K562 (cell line): Measurements from ENCODE around the gene SRF. TPM values are rescaled to one million over a fixed set of nuclear protein-coding genes. Genes with fewer than 3 reads are reported as not detected.

ENCODE experiments used
- ATAC-seq: fragments of 200-7000 bp; cut with Tn5 transposase; 3 replicates; pipeline ENCODE4 v1.9.1; 2020; ENCODE audit warnings: moderate library complexity
- BruUV-seq: library from RNA; stranded (reverse); fragments of 400-500 nt; replicated peaks from 2 replicates; lab custom pipeline; 2021; lab: Mats Ljungman, UMichigan
- CTCF ChIA-PET: fragments of 300-600 bp; formaldehyde crosslinking; extraction: SDS; loops from one replicate; lab custom pipeline; 2021; ENCODE audit warnings: low intra/inter-chr PET ratio; lab: Yijun Ruan, JAX
- POLR2A ChIA-PET: fragments of 300-600, 350-650 bp; sonication (Branson Sonifier 250); formaldehyde crosslinking; extraction: SDS; loops from one replicate; lab custom pipeline; 2021; ENCODE audit warnings: antibody characterized with exemption, inconsistent platforms; lab: Yijun Ruan, JAX
- DNase-seq, 4 experiments: peaks; one replicate each; pipeline versions ENCODE4 v3.0.0 to v3.0.0-alpha.2; 2011 to 2018; ENCODE audit warnings: low spot score in 3 of 4, mixed read lengths in 3 of 4; ENCODE audit errors: extremely low read depth in 1 of 4
- FAIRE-seq: peaks from 2 replicates; lab custom pipeline; 2011; peaks lifted over from hg19 to GRCh38; lab: Jason Lieb, UNC
- H2AFZ ChIP-seq: 2 replicates; pipeline ENCODE4 v1.6.0; 2011; ENCODE audit warnings: low read depth, low read length, control low read depth, inconsistent platforms
- H3K27ac ChIP-seq: fragments of 200-600 bp; 3 replicates; pipeline ENCODE4 v1.8.0; 2011; ENCODE audit warnings: low read depth, mild to moderate bottlenecking, control low read depth, inconsistent platforms, low read length, moderate library complexity, mixed read lengths; ENCODE audit errors: extremely low read depth
- H3K27me3 ChIP-seq, 2 experiments: fragments of 300-600 bp in 1 of 2; 2 replicates in 1 of 2; 3 replicates in 1 of 2; pipeline versions ENCODE4 v1.6.0 to v1.8.0; 2011; ENCODE audit warnings: inconsistent platforms in 2 of 2, low read length in 2 of 2, mild to moderate bottlenecking in 1 of 2, mixed read lengths in 1 of 2, moderate library complexity in 1 of 2; ENCODE audit not compliant: control insufficient read depth in 2 of 2, insufficient read depth in 2 of 2
- H3K36me3 ChIP-seq: fragments of 300-600 bp; 3 replicates; pipeline ENCODE4 v1.8.0; 2011; ENCODE audit warnings: mild to moderate bottlenecking, low read length, inconsistent platforms; ENCODE audit not compliant: control insufficient read depth, insufficient read depth
- H3K4me1 ChIP-seq, 2 experiments: fragments of 200-600 bp in 1 of 2; replicated peaks in 1 of 2; 2 replicates in 1 of 2; 3 replicates in 1 of 2; pipeline versions ENCODE4 v1.5.1 to v1.8.0; 2011; ENCODE audit warnings: inconsistent platforms in 2 of 2, low read length in 2 of 2, mild to moderate bottlenecking in 1 of 2, mixed read lengths in 1 of 2, moderate library complexity in 1 of 2; ENCODE audit not compliant: control insufficient read depth in 2 of 2, insufficient read depth in 2 of 2
- H3K4me2 ChIP-seq: 2 replicates; pipeline ENCODE4 v1.6.1; 2011; ENCODE audit warnings: low read length, control low read depth, inconsistent platforms, mixed read lengths; ENCODE audit not compliant: insufficient read depth
- H3K4me3 ChIP-seq: fragments of 200-600 bp; sonication (generic), shearing (Covaris generic); 2 replicates; pipeline ENCODE4 v1.5.1; 2016; ENCODE audit warnings: control low read depth, inconsistent platforms
- H3K79me2 ChIP-seq: fragments of 200-600 bp; 3 replicates; pipeline ENCODE4 v1.8.0; 2011; ENCODE audit warnings: low read length, inconsistent platforms; ENCODE audit not compliant: control insufficient read depth, insufficient read depth
- H3K9ac ChIP-seq, 2 experiments: 2 replicates each; pipeline versions ENCODE4 v1.6.0 to v1.6.1; 2011; ENCODE audit warnings: low read depth in 2 of 2, low read length in 2 of 2, control low read depth in 1 of 2, inconsistent platforms in 1 of 2, mild to moderate bottlenecking in 1 of 2, mixed read lengths in 1 of 2; ENCODE audit not compliant: insufficient read depth in 1 of 2
- H3K9me1 ChIP-seq: one replicate; pipeline ENCODE4 v1.6.0; 2011; ENCODE audit warnings: inconsistent platforms, mild to moderate bottlenecking, low read length, moderate library complexity; ENCODE audit not compliant: control insufficient read depth, insufficient read depth
- H3K9me3 ChIP-seq: replicated peaks from 2 replicates; pipeline ENCODE4 v1.5.1; 2011; ENCODE audit warnings: low read depth, low read length, inconsistent platforms; ENCODE audit not compliant: control insufficient read depth, insufficient read depth
- H4K20me1 ChIP-seq: replicated peaks from 2 replicates; pipeline ENCODE4 v1.6.1; 2011; ENCODE audit warnings: low read length, inconsistent platforms, mixed read lengths; ENCODE audit not compliant: control insufficient read depth, insufficient read depth
- ARID1B ChIP-seq: fragments of 450-650 bp; IDR thresholded peaks from 2 replicates; pipeline ENCODE4 v1.6.1; 2016; ENCODE audit warnings: antibody characterized with exemption, mild to moderate bottlenecking, inconsistent platforms
- BRF1 ChIP-seq: IDR thresholded peaks from 3 replicates; pipeline ENCODE4 v1.6.1; 2011; ENCODE audit warnings: borderline replicate concordance, mild to moderate bottlenecking; ENCODE audit not compliant: insufficient read length; ENCODE audit errors: extremely low read depth
- CBX2 ChIP-seq: fragments of 200-600 bp; sonication (generic); IDR thresholded peaks from one replicate; pipeline ENCODE4 v1.6.1; 2012; ENCODE audit warnings: mild to moderate bottlenecking, low read length, inconsistent platforms; ENCODE audit not compliant: insufficient read depth, poor library complexity, severe bottlenecking
- CTCF ChIP-seq, 3 experiments: IDR thresholded peaks in 2 of 3; conservative IDR thresholded peaks in 1 of 3; 2 replicates each; pipeline ENCODE4 v1.5.1; 2011 to 2012; ENCODE audit warnings: low read length in 3 of 3, mild to moderate bottlenecking in 3 of 3, control low read depth in 2 of 3, improper control_type of control experiment in 1 of 3, inconsistent platforms in 1 of 3, low read depth in 1 of 3, mixed read lengths in 1 of 3, moderate library complexity in 1 of 3; ENCODE audit not compliant: insufficient read depth in 2 of 3
- HIVEP1 ChIP-seq: fragments of 250-450 bp; sonication (Bioruptor Pico); IDR thresholded peaks from 2 replicates; pipeline ENCODE4 v1.4.0; 2020; ENCODE audit warnings: mild to moderate bottlenecking
- IFI16 ChIP-seq: fragments of 250-450 bp; sonication (Bioruptor Pico); IDR thresholded peaks from 2 replicates; pipeline ENCODE4 v2.1.2; 2022; ENCODE audit warnings: mild to moderate bottlenecking, inconsistent platforms
- KDM2B ChIP-seq: fragments of 250-450 bp; sonication (Bioruptor Pico); IDR thresholded peaks from 2 replicates; pipeline ENCODE4 v1.8.0; 2021; ENCODE audit warnings: mild to moderate bottlenecking, moderate library complexity
- KDM5B ChIP-seq: fragments of 200-600 bp; sonication (generic); IDR thresholded peaks from 2 replicates; pipeline ENCODE4 v1.6.1; 2012; ENCODE audit warnings: low read depth, mild to moderate bottlenecking, moderate library complexity, low read length, control low read depth, inconsistent platforms; ENCODE audit not compliant: insufficient replicate concordance
- NONO ChIP-seq, 2 experiments: fragments of 200-400 bp in 1 of 2; fragments of 450-650 bp in 1 of 2; formaldehyde crosslinking in 1 of 2; IDR thresholded peaks; 2 replicates each; pipeline ENCODE4 v1.6.1; 2017; ENCODE audit warnings: low read depth in 2 of 2, mild to moderate bottlenecking in 2 of 2, moderate library complexity in 2 of 2, low read length in 1 of 2
- NR2C2 ChIP-seq, 2 experiments: fragments of 200-800 bp in 1 of 2; sonication (Bioruptor generic) in 1 of 2; sonication (generic) in 1 of 2; formaldehyde crosslinking in 1 of 2; IDR thresholded peaks; 2 replicates each; pipeline versions ENCODE4 v1.6.1 to v1.8.0; 2016 to 2022; ENCODE audit warnings: mild to moderate bottlenecking in 1 of 2, missing compliant biosample characterization in 1 of 2, missing genetic modification characterization in 1 of 2, missing genetic modification reagents in 1 of 2
- NR2F6 ChIP-seq: fragments of 450-650 bp; formaldehyde crosslinking; IDR thresholded peaks from 2 replicates; pipeline ENCODE4 v1.4.0; 2020; ENCODE audit warnings: mild to moderate bottlenecking
- POLR2AphosphoS2 ChIP-seq: IDR thresholded peaks from 2 replicates; pipeline ENCODE4 v1.6.1; 2012; ENCODE audit warnings: low read length, improper control_type of control experiment
- TSC22D4 ChIP-seq: fragments of 450-650 bp; IDR thresholded peaks from 2 replicates; pipeline ENCODE4 v1.6.1; 2016; ENCODE audit warnings: missing genetic modification characterization, missing biosample characterization, control low read depth
- ZNF224 ChIP-seq: sonication (generic); formaldehyde crosslinking; IDR thresholded peaks from 2 replicates; pipeline ENCODE4 v1.8.0; 2022; ENCODE audit warnings: mild to moderate bottlenecking, missing genetic modification reagents
- ZNF431 ChIP-seq: sonication (generic); formaldehyde crosslinking; IDR thresholded peaks from 2 replicates; pipeline ENCODE4 v1.8.0; 2022; ENCODE audit warnings: mild to moderate bottlenecking, missing genetic modification reagents
- ZNF586 ChIP-seq: fragments of 450-650 bp; formaldehyde crosslinking; conservative IDR thresholded peaks from 2 replicates; pipeline ENCODE4 v1.4.0; 2020; ENCODE audit warnings: mild to moderate bottlenecking, moderate library complexity
- ZNF644 ChIP-seq: fragments of 200-800 bp; sonication (Bioruptor generic); IDR thresholded peaks from 2 replicates; pipeline ENCODE4 v1.6.1; 2016; ENCODE audit warnings: low read depth, missing genetic modification characterization, missing compliant biosample characterization
- ZNF79 ChIP-seq: fragments of 250-450 bp; sonication (Bioruptor Pico); IDR thresholded peaks from 2 replicates; pipeline ENCODE4 v1.4.0; 2020; ENCODE audit warnings: low read depth, mild to moderate bottlenecking, moderate library complexity
- WGBS: fragments of 100-300 bp; shearing (Covaris generic); methylation state at CpG from one replicate; pipeline ENCODE4 v1.1.6; 2016; ENCODE audit warnings: low coverage, mixed read lengths; ENCODE audit not compliant: insufficient coverage; ENCODE audit errors: missing lambda C conversion rate; 5-methylcytosine and 5-hydroxymethylcytosine counted together
- in situ Hi-C: fragments of 300-500 bp; cut with MboI; formaldehyde crosslinking; loops from 4 replicates; pipeline ENCODE4 v1.15.0; 2018; ENCODE audit warnings: inconsistent platforms, mixed read lengths
- intact Hi-C: fragments of 100-400 bp; cut with micrococcal nuclease; formaldehyde crosslinking; loops from 2 replicates; pipeline ENCODE4 v1.14.2; 2022
- polyA plus RNA-seq, 8 experiments: library from polyadenylated mRNA; depleted of rRNA in 4 of 8; stranded (reverse) in 5 of 8; unstranded in 3 of 8; fragments of >200 nt; fragmentation: Nextera tagmentation in 2 of 8; fragmentation: Illumina TruSeq in 1 of 8; extraction: Ambion mirVana in 2 of 8; extraction: Trizol in 1 of 8; gene quantifications; 2 replicates each; pipeline versions ENCODE4 v1.2.1 to v1.2.3, GENCODE V29; 2011 to 2014; ENCODE audit warnings: inconsistent platforms in 1 of 8, missing spikeins in 1 of 8
- total RNA-seq, 7 experiments: library from RNA; depleted of rRNA in 6 of 7; stranded (reverse); fragments of >200 nt in 6 of 7; fragmentation: Illumina TruSeq in 2 of 7; extraction: Trizol in 2 of 7; gene quantifications; 2 replicates each; pipeline versions ENCODE4 v1.2.1 to v1.2.3, GENCODE V29; 2011 to 2021; ENCODE audit warnings: low replicate concordance in 1 of 7
- TF ChIP-seq, protein P1 (sequence below): fragments of 250-450 bp; sonication (Bioruptor Pico); IDR thresholded peaks from 2 replicates; pipeline ENCODE4 v1.4.0; 2020; ENCODE audit warnings: mild to moderate bottlenecking, moderate library complexity, borderline replicate concordance

Gene SRF
- total and polyA plus RNA-seq, 9 of the 15 experiments (the other 6 are each of a cell fraction or from before 2014, with no cell fraction given), result 2.5 to 37.0 (median 24.6) TPM

GRCh38 chr6:43149265-43149664 lies 21.8 kb upstream of the SRF start:
- Histone ChIP-seq H3K9ac (no peak overlapping the region), H3K27ac (no peak overlapping the region), H3K9me1 (no peaks in the 10 kb centered on the region), H3K4me3 (no peak overlapping the region), H3K9me3 (no peaks in the 10 kb centered on the region), H4K20me1 (no peaks in the 10 kb centered on the region), H3K36me3 (no peaks in the 10 kb centered on the region), H3K4me1 (peaks cover 6 to 16% of the 10 kb centered on the region in 2 experiments; a peak in 4 of 5 replicates), H3K4me2 (no peak overlapping the region), H2AFZ (no peak overlapping the region), H3K27me3 (no peaks in the 10 kb centered on the region; a peak in 1 of 5 replicates), H3K79me2 (no peaks in the 10 kb centered on the region)
- no TSS peak for BruUV-seq
- intact Hi-C loops, result loop anchor here (5.0 kb wide), 1 partner anchor 183 kb away; no protein-coding TSS in a partner anchor
- in situ Hi-C loops, result no loop called here
- 36% methylated on average over 1 of the region's 1 CpG for WGBS
- no peak for FAIRE-seq
- TF ChIP-seq KDM5B, result no peak
- TF ChIP-seq HIVEP1, result no peak
- no peak for TF ChIP-seq ZNF431 (CRISPR knock-in tag)
- TF ChIP-seq TSC22D4 (tag), result no peak
- TF ChIP-seq NR2F6 (CRISPR knock-in tag), result no peak
- TF ChIP-seq NR2C2 (CRISPR knock-in tag; IDR thresholded peaks at IDR 0.05), result no peak
- TF ChIP-seq NR2C2 (tag; IDR thresholded peaks at IDR 0.05), result no peak
- TF ChIP-seq, protein P1, sequence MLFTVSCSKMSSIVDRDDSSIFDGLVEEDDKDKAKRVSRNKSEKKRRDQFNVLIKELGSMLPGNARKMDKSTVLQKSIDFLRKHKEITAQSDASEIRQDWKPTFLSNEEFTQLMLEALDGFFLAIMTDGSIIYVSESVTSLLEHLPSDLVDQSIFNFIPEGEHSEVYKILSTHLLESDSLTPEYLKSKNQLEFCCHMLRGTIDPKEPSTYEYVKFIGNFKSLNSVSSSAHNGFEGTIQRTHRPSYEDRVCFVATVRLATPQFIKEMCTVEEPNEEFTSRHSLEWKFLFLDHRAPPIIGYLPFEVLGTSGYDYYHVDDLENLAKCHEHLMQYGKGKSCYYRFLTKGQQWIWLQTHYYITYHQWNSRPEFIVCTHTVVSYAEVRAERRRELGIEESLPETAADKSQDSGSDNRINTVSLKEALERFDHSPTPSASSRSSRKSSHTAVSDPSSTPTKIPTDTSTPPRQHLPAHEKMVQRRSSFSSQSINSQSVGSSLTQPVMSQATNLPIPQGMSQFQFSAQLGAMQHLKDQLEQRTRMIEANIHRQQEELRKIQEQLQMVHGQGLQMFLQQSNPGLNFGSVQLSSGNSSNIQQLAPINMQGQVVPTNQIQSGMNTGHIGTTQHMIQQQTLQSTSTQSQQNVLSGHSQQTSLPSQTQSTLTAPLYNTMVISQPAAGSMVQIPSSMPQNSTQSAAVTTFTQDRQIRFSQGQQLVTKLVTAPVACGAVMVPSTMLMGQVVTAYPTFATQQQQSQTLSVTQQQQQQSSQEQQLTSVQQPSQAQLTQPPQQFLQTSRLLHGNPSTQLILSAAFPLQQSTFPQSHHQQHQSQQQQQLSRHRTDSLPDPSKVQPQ, result no peak
- no peak for TF ChIP-seq ARID1B
- no peak for TF ChIP-seq ZNF586 (CRISPR knock-in tag)
- TF ChIP-seq ZNF644, result no peak
- TF ChIP-seq CBX2, result no peak
- TF ChIP-seq BRF1, result no peak
- no peak for TF ChIP-seq ZNF79 (CRISPR knock-in tag)
- TF ChIP-seq POLR2AphosphoS2, result no peak
- no peak for TF ChIP-seq ZNF224
- TF ChIP-seq CTCF (IDR thresholded peaks at IDR 0.05 in 2 of 3, conservative IDR thresholded peaks at IDR 0.05 in 1 of 3; ENCODE audit: insufficient read depth in 2 of 3, low read depth in 1 of 3, low read length in 3 of 3), result no peak
- TF ChIP-seq NONO (IDR thresholded peaks at IDR 0.05; ENCODE audit: low read depth in 2 of 2, low read length in 1 of 2), result no peak
- TF ChIP-seq IFI16 (CRISPR knock-in tag), result no peak
- TF ChIP-seq KDM2B (CRISPR knock-in tag), result no peak
- ChIA-PET CTCF (interaction anchor here (0.6 kb wide), 1 partner anchor 80 kb away, joined by 3 read pairs; no protein-coding TSS in a partner anchor), POLR2A (interaction anchor here (0.5 to 1.2 kb wide), 6 partner anchors 10 to 1348 kb away, joined by 3 to 4 read pairs (median 3); partner anchors contain the start of genes KLC4 and MRPL2)
- DNase-seq, result no peak
- no peak for ATAC-seq
